Mononuclear cell (primary cell): ENCODE measurements around the gene PRR12. TPM values are rescaled to one million over a fixed set of nuclear protein-coding genes. Genes with fewer than 3 reads are reported as not detected.

Source experiments
- H3K27me3 ChIP-seq: 2 replicates; pipeline ENCODE4 v1.6.0; 2011; ENCODE audit warnings: low read length, control low read depth; ENCODE audit not compliant: insufficient read depth
- H3K4me1 ChIP-seq: 2 replicates; pipeline ENCODE4 v1.5.1; 2011; ENCODE audit warnings: mild to moderate bottlenecking, low read length, control low read depth; ENCODE audit not compliant: insufficient read depth
- H3K4me3 ChIP-seq: 2 replicates; pipeline ENCODE4 v1.5.1; 2011; ENCODE audit warnings: mild to moderate bottlenecking, low read length, moderate library complexity
- H3K9me3 ChIP-seq: 2 replicates; pipeline ENCODE4 v1.5.1; 2011; ENCODE audit warnings: low read depth, mild to moderate bottlenecking, control low read depth, low read length
- total RNA-seq: library from RNA; depleted of rRNA; stranded (reverse); fragments of >200 nt; gene quantifications from one replicate; pipeline ENCODE4 v1.2.3, GENCODE V29; 2012

Gene PRR12
- total RNA-seq, 1 donor = 6.4 TPM

DNA sequence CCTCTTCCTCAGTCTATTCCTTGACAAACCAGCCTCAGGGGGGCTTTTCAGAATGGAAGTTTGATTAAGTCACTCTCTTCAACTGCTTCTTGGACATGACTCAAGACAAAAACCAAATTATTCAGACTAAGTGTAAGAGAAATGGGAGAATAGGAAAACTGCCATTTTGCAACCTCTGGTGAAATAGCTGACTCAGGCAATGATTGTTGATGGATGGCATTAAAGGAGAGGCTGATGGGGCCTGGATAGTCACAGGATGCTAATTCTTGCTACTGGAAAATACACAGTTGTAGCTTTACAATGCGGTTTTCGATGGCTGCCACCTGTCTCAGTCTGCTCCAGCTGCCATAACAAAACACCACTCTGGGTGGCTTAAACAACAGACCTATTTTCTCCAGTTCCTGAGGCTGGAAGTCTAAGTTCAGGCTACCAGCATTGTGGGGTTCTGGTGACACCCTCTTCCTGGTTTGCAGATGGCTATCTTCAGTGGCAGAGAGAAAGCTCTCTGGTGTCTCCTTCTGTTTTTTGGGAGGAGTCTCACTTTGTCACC, 16.7 kb upstream of the PRR12 start:
- Histone ChIP-seq H3K4me1 (peaks cover 25% of the 10 kb centered on the region), H3K9me3 (no peaks in the 10 kb centered on the region), H3K27me3 (no peaks in the 10 kb centered on the region), H3K4me3 (no peak overlapping the region)

DNA sequence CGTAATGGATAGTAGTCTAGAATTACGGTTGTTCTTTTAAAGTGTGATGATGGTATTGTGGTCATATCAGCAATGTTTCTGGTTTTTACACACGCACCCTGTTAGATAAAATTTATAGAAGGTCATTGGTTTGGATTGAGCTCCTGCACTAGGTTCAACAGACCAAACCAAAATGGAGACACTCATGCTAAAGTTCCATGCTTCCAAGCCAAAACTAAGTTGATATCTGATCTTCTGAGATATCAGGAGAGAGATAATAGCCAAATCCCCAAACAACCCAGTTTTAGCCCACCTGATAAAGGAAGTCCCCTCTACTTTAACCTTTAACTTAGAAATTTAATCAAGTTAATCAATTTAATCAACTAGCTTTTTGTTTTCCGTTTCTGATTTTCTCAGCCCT, 11.8 kb upstream of the PRR12 start:
- Histone ChIP-seq H3K4me1 (peaks cover 17% of the 10 kb centered on the region), H3K27me3 (no peaks in the 10 kb centered on the region), H3K4me3 (no peak overlapping the region), H3K9me3 (no peaks in the 10 kb centered on the region)

DNA sequence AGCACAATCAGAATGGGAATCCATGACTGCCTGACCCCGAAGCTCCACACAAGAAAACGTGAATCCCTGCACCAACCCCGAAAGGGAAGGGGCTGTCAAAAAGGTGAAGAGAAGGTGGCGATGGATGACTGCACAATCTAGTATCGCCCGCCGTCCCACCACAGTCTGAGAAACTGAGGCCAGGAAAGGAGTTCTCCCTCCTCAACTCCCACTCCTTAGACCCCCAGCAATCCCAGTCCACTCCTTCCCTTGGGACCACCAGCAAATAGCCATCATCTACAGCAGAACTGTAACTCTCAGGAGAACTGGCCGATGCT, 11.1 kb upstream of the PRR12 start:
- H3K4me1 ChIP-seq = peaks cover 17% of the 10 kb centered on the region
- no peaks in the 10 kb centered on the region for H3K27me3 ChIP-seq
- no peaks in the 10 kb centered on the region for H3K9me3 ChIP-seq
- H3K4me3 ChIP-seq = peak overlapping the region; percentile 67

DNA sequence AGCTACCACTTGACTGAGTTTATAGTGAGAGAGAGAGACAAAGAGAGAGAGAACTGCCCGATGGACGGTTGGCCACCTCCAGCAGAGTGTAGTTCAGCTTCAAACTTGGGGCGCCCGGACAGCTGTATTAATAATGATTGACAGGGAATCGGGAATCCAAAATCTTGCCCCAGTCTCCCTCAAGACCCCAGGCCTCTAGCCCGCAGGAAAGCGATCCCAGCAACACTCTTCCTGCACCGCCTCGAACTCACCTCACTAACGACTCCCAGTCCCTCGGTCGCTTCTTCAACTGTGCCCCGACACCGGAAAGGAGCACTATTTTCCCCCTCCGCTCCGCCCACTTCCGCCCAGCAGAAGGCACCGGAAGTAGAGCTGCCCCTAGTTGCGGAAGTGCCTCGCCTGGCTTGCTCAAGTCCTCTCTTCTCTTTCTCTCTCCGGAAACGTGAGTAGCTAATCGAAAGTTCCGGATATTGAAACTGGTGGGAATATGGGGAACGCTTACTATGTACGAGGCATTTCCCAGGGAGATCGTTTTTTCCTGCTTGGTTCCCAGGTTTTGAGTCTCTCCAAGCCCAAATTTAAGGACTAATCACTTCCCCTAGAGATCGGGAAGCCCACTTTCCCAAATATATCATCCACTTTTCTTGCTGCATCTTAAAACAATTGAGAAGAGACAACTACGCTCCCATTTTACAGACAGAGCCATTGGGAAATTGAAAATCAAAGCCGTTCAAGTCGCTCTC, 10.5 kb upstream of the PRR12 start, which contains the start of gene NOSIP:
Gene NOSIP, minus strand, starts transcription at position 293 of the 743 bp plus-strand sequence. CDS start 19,865 bp downstream, outside the sequence.
- no peaks in the 10 kb centered on the region for H3K9me3 ChIP-seq
- H3K4me1 ChIP-seq = peaks cover 17% of the 10 kb centered on the region
- H3K27me3 ChIP-seq = no peaks in the 10 kb centered on the region
- H3K4me3 ChIP-seq = peak within 1 kb of the TSS; percentile 67

DNA sequence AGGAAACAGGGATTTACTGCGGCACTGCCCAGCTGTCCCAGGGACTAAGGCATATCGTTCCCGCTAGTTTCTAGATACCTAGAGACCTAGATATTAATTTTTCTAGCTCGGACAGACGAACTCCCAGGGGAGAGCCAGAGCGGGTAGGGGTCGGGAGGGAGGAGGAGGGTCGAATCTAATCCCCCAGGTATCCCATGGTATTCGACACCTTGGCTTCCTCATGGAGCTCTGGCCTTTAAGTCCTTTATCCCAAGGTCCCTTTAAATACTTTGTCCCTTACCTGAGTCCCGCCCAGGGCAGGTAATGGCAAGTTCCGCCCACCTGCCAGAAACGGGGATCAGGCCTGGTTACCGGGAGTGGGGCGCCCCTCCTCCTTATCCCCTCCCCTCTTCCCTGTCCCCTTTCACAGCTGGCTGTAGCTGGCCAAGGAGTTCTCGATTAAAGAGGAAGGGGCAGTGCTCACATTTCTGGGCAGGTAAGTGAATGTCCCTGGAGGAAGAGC, 9.9 kb upstream of the PRR12 start, which contains the start of gene PRRG2:
Gene PRRG2, plus strand, starts transcription at position 310 of the 502 bp plus-strand sequence. CDS start 1,904 bp downstream, outside the sequence.
- Histone ChIP-seq H3K4me3 (peak within 1 kb of the TSS; percentile 67), H3K4me1 (peaks cover 17% of the 10 kb centered on the region), H3K27me3 (no peaks in the 10 kb centered on the region), H3K9me3 (no peaks in the 10 kb centered on the region)

DNA sequence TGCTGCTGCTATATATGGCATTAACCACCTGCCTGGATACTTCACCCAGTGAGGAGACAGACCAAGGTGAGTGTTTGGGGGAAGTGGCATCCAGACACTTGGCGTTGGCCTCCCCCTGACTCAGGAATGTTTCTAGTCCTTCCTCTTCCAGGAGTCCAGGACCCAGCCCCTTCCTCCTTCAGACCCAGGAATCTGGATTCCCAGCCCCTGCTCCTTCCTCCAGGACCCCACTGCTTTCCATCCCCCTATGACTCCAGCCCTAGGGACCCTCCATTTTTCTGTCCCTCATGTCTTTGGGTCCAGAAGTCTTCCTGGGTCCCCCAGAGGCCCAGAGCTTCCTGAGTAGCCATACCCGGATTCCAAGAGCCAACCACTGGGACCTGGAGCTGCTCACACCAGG, 7.7 kb upstream of the PRR12 start:
- Histone ChIP-seq H3K9me3 (no peaks in the 10 kb centered on the region), H3K27me3 (no peaks in the 10 kb centered on the region), H3K4me3 (no peak overlapping the region), H3K4me1 (peaks cover 17% of the 10 kb centered on the region)

DNA sequence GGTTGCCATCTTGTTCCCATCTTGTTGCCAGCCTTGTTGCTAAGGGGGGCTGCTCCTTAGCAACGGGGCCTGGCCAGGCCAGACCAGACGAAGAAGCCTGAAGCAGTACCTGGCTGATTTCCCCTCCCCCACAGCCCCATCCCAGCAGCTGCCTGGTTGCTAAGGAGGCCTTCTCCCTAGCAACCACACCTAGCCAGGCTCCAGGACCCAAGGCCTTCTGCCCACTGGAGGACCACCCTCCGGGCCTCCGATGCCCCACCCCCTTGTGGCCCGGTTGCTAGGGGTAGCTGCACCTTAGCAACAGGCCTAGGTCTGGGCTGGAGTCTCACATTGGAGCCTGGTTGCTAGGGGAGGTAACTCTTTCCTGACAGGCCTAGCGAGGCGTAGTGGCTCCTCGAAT, 6.0 kb upstream of the PRR12 start:
- H3K27me3 ChIP-seq = no peaks in the 10 kb centered on the region
- peaks cover 7% of the 10 kb centered on the region for H3K4me1 ChIP-seq
- H3K4me3 ChIP-seq = no peak overlapping the region
- no peaks in the 10 kb centered on the region for H3K9me3 ChIP-seq

DNA sequence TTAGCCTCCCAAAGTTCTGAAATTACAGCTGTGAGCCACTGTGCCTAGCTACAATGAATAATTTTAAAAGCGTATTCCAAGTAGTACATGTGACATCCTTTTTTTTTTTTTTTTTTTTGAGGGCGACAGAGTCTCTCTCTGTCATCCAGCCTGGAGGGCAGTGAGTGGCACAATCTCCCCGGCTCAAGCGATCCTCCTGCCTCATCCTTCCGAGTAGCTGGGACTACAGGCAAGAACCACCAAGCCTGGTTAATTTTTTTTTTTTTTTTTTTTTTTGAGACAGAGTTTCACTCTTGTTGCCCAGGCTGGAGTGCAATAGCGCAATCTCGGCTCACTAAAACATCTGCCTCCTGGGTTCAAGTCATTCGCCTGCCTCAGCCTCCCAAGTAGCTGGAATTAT, 3.8 kb upstream of the PRR12 start:
- no peak overlapping the region for H3K4me3 ChIP-seq
- no peaks in the 10 kb centered on the region for H3K9me3 ChIP-seq
- no peaks in the 10 kb centered on the region for H3K27me3 ChIP-seq
- H3K4me1 ChIP-seq = peaks cover 3% of the 10 kb centered on the region

DNA sequence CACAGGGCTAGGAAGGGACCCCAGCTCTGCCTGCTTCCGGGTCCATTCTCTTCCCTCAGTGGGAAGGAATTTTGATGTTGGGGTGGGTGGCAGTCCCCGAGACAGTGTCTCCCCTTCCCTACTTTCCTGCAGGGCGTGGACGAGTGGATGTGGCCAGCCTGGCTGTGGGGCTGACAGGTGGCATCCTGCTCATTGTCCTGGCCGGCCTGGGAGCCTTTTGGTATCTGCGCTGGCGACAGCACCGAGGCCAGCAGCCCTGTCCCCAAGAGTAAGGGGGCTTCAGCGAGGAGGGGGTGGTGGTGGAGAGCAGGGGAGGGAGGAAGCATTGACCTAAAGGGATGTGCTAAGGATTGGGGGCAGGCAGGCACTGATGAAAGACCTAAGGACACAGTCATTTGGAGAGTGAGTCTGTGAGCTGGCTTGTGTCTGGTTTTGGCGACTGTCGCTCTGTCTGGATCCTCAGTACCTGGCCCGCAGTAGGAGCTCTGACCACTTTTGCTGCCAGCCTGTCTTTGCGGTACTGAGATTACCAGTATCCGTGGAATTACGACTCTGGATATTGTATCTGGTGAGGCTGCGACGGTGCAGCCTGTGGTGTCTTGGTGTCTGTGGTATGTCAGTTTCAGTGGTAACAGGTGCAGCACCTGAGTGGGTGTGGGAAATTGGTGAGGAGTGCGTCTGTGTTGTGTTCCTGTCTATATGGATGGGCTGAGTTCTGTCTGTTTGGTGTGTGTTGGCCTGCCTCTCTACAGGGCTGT, 2.4 kb upstream of the PRR12 start:
- Histone ChIP-seq H3K27me3 (no peaks in the 10 kb centered on the region), H3K4me1 (peaks cover 14% of the 10 kb centered on the region), H3K4me3 (no peak overlapping the region), H3K9me3 (no peaks in the 10 kb centered on the region)

DNA sequence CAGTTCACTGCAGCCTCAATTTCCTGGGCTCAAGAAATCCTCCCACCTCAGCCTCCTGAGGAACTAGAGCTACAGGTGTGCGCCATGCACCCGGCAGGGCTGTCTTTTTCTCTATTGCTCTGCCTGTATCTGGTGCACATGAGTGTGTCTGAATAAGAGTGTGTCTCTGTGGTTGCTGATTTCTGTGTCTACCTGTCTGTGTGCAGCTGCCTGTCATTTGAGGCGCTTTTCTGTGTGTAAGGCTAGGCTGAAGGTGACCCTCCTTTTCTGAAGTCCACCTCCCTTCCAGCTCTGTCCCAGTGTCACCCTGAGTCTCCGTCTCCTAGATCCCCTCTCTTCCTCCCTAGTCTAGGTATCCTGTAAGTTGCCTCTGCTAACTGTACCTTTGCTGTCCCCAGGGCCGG, 1.5 kb upstream of the PRR12 start:
- peaks cover 20% of the 10 kb centered on the region for H3K4me1 ChIP-seq
- no peaks in the 10 kb centered on the region for H3K9me3 ChIP-seq
- no peak overlapping the region for H3K4me3 ChIP-seq
- H3K27me3 ChIP-seq = no peaks in the 10 kb centered on the region

DNA sequence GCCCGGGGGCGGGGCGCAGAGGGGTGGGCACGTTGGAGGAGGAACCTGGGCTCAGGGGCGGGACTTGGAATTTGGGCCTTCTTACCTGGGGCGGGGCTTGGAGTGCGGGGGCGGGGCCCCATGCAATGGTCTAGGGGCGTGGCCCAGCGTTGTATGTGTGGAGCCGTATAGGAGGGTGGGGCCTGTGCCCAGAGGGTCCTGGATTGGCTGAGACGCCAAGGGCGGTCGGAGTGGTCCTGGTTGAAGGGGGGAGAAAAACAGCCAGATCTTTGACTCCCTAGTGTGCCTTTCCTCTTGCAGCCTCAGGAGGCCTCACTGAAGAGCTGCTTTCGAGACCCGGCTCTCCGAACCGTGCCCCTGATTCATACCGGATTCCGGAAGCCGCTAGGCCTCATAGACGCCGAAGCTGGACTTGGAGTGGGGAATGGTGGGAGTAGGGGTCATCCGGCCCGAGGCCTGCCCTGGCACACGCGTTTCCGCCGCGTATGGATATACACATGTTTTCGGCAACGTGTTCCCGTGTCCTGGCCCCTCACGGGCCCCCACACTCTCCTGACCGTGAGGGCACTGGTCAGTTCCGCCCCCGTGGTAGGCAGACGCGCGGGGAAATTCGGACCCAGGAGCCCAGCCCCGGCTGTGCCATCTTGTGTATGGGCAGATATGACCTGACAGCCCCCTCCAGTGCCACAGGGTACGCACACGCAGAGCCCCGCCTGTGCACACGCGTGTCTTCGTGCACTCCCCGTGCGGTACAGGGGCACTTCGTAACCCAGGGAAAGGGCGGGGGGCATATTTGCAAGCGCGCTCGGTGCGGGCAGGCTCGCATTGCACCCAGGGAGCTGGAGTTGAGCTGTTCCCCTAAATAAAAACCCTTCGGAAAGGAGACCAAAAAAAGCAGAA, 661 bp upstream of the PRR12 start:
- Histone ChIP-seq H3K27me3 (no peaks in the 10 kb centered on the region), H3K9me3 (no peaks in the 10 kb centered on the region), H3K4me1 (peaks cover 20% of the 10 kb centered on the region), H3K4me3 (peak overlapping the region; percentile 84)

DNA sequence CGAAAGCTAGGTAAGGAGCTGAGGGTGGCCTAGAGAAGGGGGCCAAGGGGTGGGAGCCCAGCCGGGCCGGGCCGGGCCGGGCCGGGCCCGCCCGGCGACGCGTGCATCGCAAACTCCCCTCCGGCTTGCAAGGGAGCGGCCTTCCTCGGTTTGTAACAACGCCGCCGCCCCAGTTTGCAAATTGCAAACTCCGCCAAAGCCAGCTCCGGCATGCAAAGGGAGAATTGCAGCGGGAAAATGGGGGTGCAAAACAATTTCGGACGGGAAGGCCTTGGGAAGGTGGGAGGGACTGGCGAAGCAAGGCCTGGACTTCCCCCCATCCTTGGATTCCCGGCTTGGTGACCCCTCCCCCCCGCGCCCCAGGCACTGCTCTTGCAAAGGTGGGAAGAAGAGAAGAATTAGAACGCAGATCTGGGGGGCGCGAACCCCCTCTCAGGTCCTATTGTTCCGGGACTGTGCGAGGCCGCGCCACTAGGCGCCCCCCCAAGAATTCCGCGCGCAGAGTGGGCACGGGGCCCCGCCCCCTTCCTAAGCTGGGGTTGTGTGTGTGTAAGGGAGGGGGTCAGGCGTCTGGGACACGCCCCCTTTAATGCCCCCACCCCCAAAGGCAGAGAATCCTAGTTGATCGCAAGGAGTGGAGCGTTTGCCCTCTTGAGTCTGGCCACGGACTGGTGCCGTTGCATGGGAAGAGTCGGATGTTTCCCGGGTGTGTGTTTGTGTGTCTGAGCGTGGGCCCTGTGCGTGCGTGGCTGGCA, 926 bp downstream of the PRR12 start:
- H3K4me1 ChIP-seq = peaks cover 20% of the 10 kb centered on the region
- H3K9me3 ChIP-seq = no peaks in the 10 kb centered on the region
- H3K27me3 ChIP-seq = no peaks in the 10 kb centered on the region
- H3K4me3 ChIP-seq = peak overlapping the region; percentile 75

DNA sequence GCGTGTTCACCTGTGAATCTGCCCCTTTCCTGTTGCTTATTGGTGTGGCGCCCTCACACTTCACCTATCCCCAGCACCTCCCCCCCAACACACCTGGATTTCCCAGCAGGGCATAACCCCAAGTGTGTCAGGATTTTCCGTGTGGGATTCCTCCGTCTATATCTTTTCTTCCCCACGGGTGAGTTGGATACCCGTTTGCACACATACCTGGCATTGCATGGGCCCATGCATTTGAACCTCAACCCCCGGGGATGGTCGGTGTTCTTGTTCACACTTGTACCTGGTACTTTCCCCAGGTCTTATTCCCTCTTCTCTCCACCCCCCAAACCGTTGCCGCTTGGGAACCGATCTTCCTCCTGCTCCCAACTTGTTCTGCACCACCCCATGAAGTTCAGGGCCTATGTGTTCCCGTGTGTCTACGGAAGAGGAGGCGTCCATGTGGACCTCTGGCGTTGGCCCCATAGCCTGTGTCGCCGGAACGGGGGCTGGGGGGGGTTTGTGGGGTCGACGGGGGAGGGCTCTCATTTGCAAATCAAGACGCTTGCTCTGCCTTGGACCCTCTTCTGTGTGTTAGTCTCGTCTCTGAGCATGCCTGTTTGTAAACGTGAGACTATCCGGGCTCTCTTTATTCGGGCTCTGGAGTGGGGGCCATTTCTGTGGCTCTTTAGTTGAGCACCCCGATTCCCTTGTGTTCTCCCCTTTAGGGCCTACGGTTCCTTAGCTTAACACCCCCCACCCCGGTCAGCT, 1.7 kb downstream of the PRR12 start:
- peak overlapping the region; percentile 75 for H3K4me3 ChIP-seq
- no peaks in the 10 kb centered on the region for H3K27me3 ChIP-seq
- peaks cover 20% of the 10 kb centered on the region for H3K4me1 ChIP-seq
- no peaks in the 10 kb centered on the region for H3K9me3 ChIP-seq
